ENCODE data around the gene CDC42EP4.
A peak's percentile ranks its signal among the peaks of the same experiment; 100 is the strongest.
"Not testable (repeated sequence)": the region's sequence is repeated elsewhere in the genome, so short reads cannot be mapped to it uniquely, and the experiment has no call there.

CDC42EP4 gene

GRCh38 chr17:73342541-73343167 lies 30.9 kb upstream of the CDC42EP4 start:
- DNase-seq: peak; percentile 90

GRCh38 chr17:73342050-73342522 lies 30.3 kb upstream of the CDC42EP4 start:
- peak; percentile 100 for DNase-seq

GRCh38 chr17:73341350-73342049 lies 29.7 kb upstream of the CDC42EP4 start:
- peak; percentile 88 for DNase-seq

GRCh38 chr17:73340093-73340596 lies 28.3 kb upstream of the CDC42EP4 start:
- DNase-seq: no peak

- DNase-seq: no peak
Observed at GRCh38 chr17:73338566-73339197, 26.9 kb upstream of the CDC42EP4 start.

GRCh38 chr17:73338050-73338521 lies 26.3 kb upstream of the CDC42EP4 start:
- no peak for DNase-seq

- DNase-seq: no peak
Observed at GRCh38 chr17:73337330-73337710, 25.5 kb upstream of the CDC42EP4 start.

- DNase-seq: peak; percentile 64
Observed at GRCh38 chr17:73336408-73337329, 24.9 kb upstream of the CDC42EP4 start.

GRCh38 chr17:73335591-73336407 lies 24.0 kb upstream of the CDC42EP4 start:
- DNase-seq: peak; percentile 99

- DNase-seq: peak; percentile 99
Observed at GRCh38 chr17:73334771-73335513, 23.1 kb upstream of the CDC42EP4 start.

- not testable (repeated sequence) for DNase-seq
Observed at GRCh38 chr17:73333445-73333844, 21.6 kb upstream of the CDC42EP4 start.

- no peak for DNase-seq
Observed at GRCh38 chr17:73331060-73331459, 19.3 kb upstream of the CDC42EP4 start.

- DNase-seq: no peak
Observed at GRCh38 chr17:73327676-73328075, 15.9 kb upstream of the CDC42EP4 start.

- DNase-seq: no peak
Observed at GRCh38 chr17:73325527-73325842, 13.7 kb upstream of the CDC42EP4 start.

- DNase-seq: no peak
Observed at GRCh38 chr17:73324711-73325526, 13.1 kb upstream of the CDC42EP4 start.

- DNase-seq: peak; percentile 30
Observed at GRCh38 chr17:73324160-73324475, 12.3 kb upstream of the CDC42EP4 start.

- DNase-seq: no peak
Observed at GRCh38 chr17:73323409-73324159, 11.8 kb upstream of the CDC42EP4 start.

- peak; percentile 78 for DNase-seq
Observed at GRCh38 chr17:73320601-73321264, 8.9 kb upstream of the CDC42EP4 start.

GRCh38 chr17:73319766-73320165 lies 8.0 kb upstream of the CDC42EP4 start:
- no peak for DNase-seq
